GM21619 (cell line): ENCODE data around the gene ASXL1.
"Not testable (repeated sequence)": the region's sequence is repeated elsewhere in the genome, so short reads cannot be mapped to it uniquely, and the experiment has no call there.

Experiments
- ATAC-seq: cut with Tn5 transposase; IDR thresholded peaks from one replicate; pipeline ENCODE4 v1.9.1; 2021; ENCODE audit not compliant: unreplicated experiment

Gene ASXL1

GRCh38 chr20:32359633-32360332 is 1.7 kb downstream of the ASXL1 start:
- no peak for ATAC-seq

- ATAC-seq = no peak
These were observed 2.2 kb downstream of the ASXL1 start for GRCh38 chr20:32360333-32360634.

- ATAC-seq = no peak
These were observed 4.8 kb downstream of the ASXL1 start for GRCh38 chr20:32362901-32363364.

- no peak for ATAC-seq
These were observed 5.4 kb downstream of the ASXL1 start for GRCh38 chr20:32363492-32363891.

- no peak for ATAC-seq
These were observed 6.5 kb downstream of the ASXL1 start for GRCh38 chr20:32364554-32365208.

- no peak for ATAC-seq
These were observed 7.4 kb downstream of the ASXL1 start for GRCh38 chr20:32365564-32365963.

- ATAC-seq = peak; percentile 41
These were observed 8.2 kb downstream of the ASXL1 start for GRCh38 chr20:32366380-32366779.

GRCh38 chr20:32368323-32368722 is 10.2 kb downstream of the ASXL1 start:
- no peak for ATAC-seq

- ATAC-seq = no peak
These were observed 10.8 kb downstream of the ASXL1 start for GRCh38 chr20:32368925-32369324.

GRCh38 chr20:32370897-32371296 is 12.8 kb downstream of the ASXL1 start:
- no peak for ATAC-seq

- no peak for ATAC-seq
These were observed 20.3 kb downstream of the ASXL1 start for GRCh38 chr20:32378461-32378860.

GRCh38 chr20:32380037-32380436 is 21.9 kb downstream of the ASXL1 start:
- ATAC-seq = not testable (repeated sequence)

- no peak for ATAC-seq
These were observed 22.6 kb downstream of the ASXL1 start for GRCh38 chr20:32380745-32381144.

GRCh38 chr20:32382102-32382950 is 24.2 kb downstream of the ASXL1 start:
- ATAC-seq = no peak

GRCh38 chr20:32383441-32383840 is 25.3 kb downstream of the ASXL1 start:
- ATAC-seq = not testable (repeated sequence)

GRCh38 chr20:32385541-32385940 is 27.4 kb downstream of the ASXL1 start:
- ATAC-seq = no peak

GRCh38 chr20:32386091-32386490 is 28.0 kb downstream of the ASXL1 start:
- ATAC-seq = no peak

- ATAC-seq = no peak
These were observed 29.1 kb downstream of the ASXL1 start for GRCh38 chr20:32387252-32387651.

- ATAC-seq = no peak
These were observed 32.9 kb downstream of the ASXL1 start for GRCh38 chr20:32391003-32391402.

- ATAC-seq = no peak
These were observed 36.9 kb downstream of the ASXL1 start for GRCh38 chr20:32395066-32395465.

- no peak for ATAC-seq
These were observed 38.6 kb downstream of the ASXL1 start for GRCh38 chr20:32396646-32397160.
